H9 (cell line): ENCODE results near the gene OR2S2. TPM values are rescaled to one million over a fixed set of nuclear protein-coding genes. Genes with fewer than 3 reads are reported as not detected.

ENCODE experiments used
- DNase-seq: peaks from one replicate; pipeline ENCODE4 v3.0.0-alpha.2; 2017
- H2AFZ ChIP-seq: one replicate; pipeline ENCODE4 v1.6.1; 2013; ENCODE audit warnings: mild to moderate bottlenecking, low read length, control low read depth, moderate library complexity
- H2AK5ac ChIP-seq: 2 replicates; pipeline ENCODE4 v1.6.1; 2013; ENCODE audit warnings: low read length, control low read depth, mixed read lengths; ENCODE audit not compliant: insufficient read length
- H2BK120ac ChIP-seq: one replicate; pipeline ENCODE4 v1.6.1; 2013; ENCODE audit warnings: low read depth, mild to moderate bottlenecking, low read length, control low read depth, inconsistent platforms; ENCODE audit not compliant: poor library complexity, severe bottlenecking
- H2BK12ac ChIP-seq: 2 replicates; pipeline ENCODE4 v1.6.1; 2013; ENCODE audit warnings: low read length, control low read depth, mixed read lengths, low read depth; ENCODE audit not compliant: insufficient read length
- H2BK15ac ChIP-seq: 2 replicates; pipeline ENCODE4 v1.6.1; 2013; ENCODE audit warnings: low read depth, low read length, control low read depth
- H2BK20ac ChIP-seq: one replicate; pipeline ENCODE4 v1.6.1; 2013; ENCODE audit warnings: low read depth, mild to moderate bottlenecking, low read length, control low read depth, inconsistent platforms; ENCODE audit not compliant: poor library complexity, severe bottlenecking
- H2BK5ac ChIP-seq: 2 replicates; pipeline ENCODE4 v1.6.1; 2013; ENCODE audit warnings: low read length, control low read depth, mixed read lengths; ENCODE audit not compliant: insufficient read length
- H3K14ac ChIP-seq: 2 replicates; pipeline ENCODE4 v1.6.1; 2013; ENCODE audit warnings: low read length, control low read depth; ENCODE audit not compliant: insufficient read depth
- H3K18ac ChIP-seq: 2 replicates; pipeline ENCODE4 v1.6.1; 2013; ENCODE audit warnings: low read depth, mild to moderate bottlenecking, mixed read lengths, low read length, control low read depth; ENCODE audit not compliant: insufficient read length
- H3K23ac ChIP-seq: 2 replicates; pipeline ENCODE4 v1.6.1; 2013; ENCODE audit warnings: low read length, control low read depth, mixed read lengths, low read depth; ENCODE audit not compliant: insufficient read length
- H3K23me2 ChIP-seq: 2 replicates; pipeline ENCODE4 v1.6.1; 2013; ENCODE audit warnings: low read depth, mild to moderate bottlenecking, mixed read lengths, low read length, control low read depth; ENCODE audit not compliant: insufficient read length, poor library complexity, severe bottlenecking
- H3K27ac ChIP-seq: 2 replicates; pipeline ENCODE4 v1.5.1; 2013; ENCODE audit warnings: low read length, control low read depth, mixed read lengths, low read depth; ENCODE audit not compliant: insufficient read length
- H3K27me3 ChIP-seq: 2 replicates; pipeline ENCODE4 v1.6.1; 2013; ENCODE audit warnings: low read length, control low read depth, inconsistent platforms; ENCODE audit not compliant: insufficient read depth
- H3K4ac ChIP-seq: 2 replicates; pipeline ENCODE4 v1.6.1; 2013; ENCODE audit warnings: low read depth, mild to moderate bottlenecking, control low read depth, inconsistent platforms, low read length, moderate library complexity
- H3K4me1 ChIP-seq: 2 replicates; pipeline ENCODE4 v1.6.1; 2013; ENCODE audit warnings: low read length, control low read depth, inconsistent platforms; ENCODE audit not compliant: insufficient read depth
- H3K4me2 ChIP-seq: 2 replicates; pipeline ENCODE4 v1.6.1; 2013; ENCODE audit warnings: low read length, control low read depth, mixed read lengths; ENCODE audit not compliant: insufficient read length, insufficient read depth
- H3K56ac ChIP-seq: 2 replicates; pipeline ENCODE4 v1.6.1; 2013; ENCODE audit warnings: low read depth, mild to moderate bottlenecking, mixed read lengths, low read length, control low read depth; ENCODE audit not compliant: insufficient read length
- H3K79me1 ChIP-seq: 2 replicates; pipeline ENCODE4 v1.6.1; 2013; ENCODE audit warnings: low read depth, mild to moderate bottlenecking, moderate library complexity, low read length, control low read depth, inconsistent platforms; ENCODE audit not compliant: insufficient read depth, poor library complexity, severe bottlenecking
- H3K79me2 ChIP-seq: 2 replicates; pipeline ENCODE4 v1.6.1; 2013; ENCODE audit warnings: low read length, control low read depth, inconsistent platforms; ENCODE audit not compliant: insufficient read depth
- H3K9ac ChIP-seq: 2 replicates; pipeline ENCODE4 v1.6.1; 2013; ENCODE audit warnings: low read length, control low read depth, mixed read lengths; ENCODE audit not compliant: insufficient read length; ENCODE audit errors: extremely low read depth
- H3K9me3 ChIP-seq: one replicate; pipeline ENCODE4 v1.6.1; 2013; ENCODE audit warnings: low read depth, low read length, inconsistent platforms; ENCODE audit not compliant: control insufficient read depth
- H3T11ph ChIP-seq: one replicate; pipeline ENCODE4 v1.6.1; 2013; ENCODE audit warnings: mild to moderate bottlenecking, low read length, control low read depth, inconsistent platforms
- H4K20me1 ChIP-seq: one replicate; pipeline ENCODE4 v1.6.1; 2013; ENCODE audit not compliant: control insufficient read depth, insufficient read length, insufficient read depth
- H4K5ac ChIP-seq: 2 replicates; pipeline ENCODE4 v1.6.1; 2013; ENCODE audit warnings: low read depth, mild to moderate bottlenecking, mixed read lengths, low read length, control low read depth; ENCODE audit not compliant: insufficient read length
- H4K8ac ChIP-seq: replicated peaks from 2 replicates; pipeline ENCODE4 v1.6.1; 2013; ENCODE audit warnings: low read length, control low read depth, mixed read lengths, low read depth; ENCODE audit not compliant: insufficient read length
- H4K91ac ChIP-seq: 2 replicates; pipeline ENCODE4 v1.6.1; 2013; ENCODE audit warnings: low read depth, mild to moderate bottlenecking, moderate library complexity, mixed read lengths, low read length, control low read depth; ENCODE audit not compliant: insufficient read length
- H3K27ac Mint-ChIP-seq, 3 experiments: 2 replicates in 2 of 3; 3 replicates in 1 of 3; pipeline ENCODE4 v1.8.0; 2020 to 2021; ENCODE audit warnings: mixed read lengths in 3 of 3, mild to moderate bottlenecking in 1 of 3, moderate library complexity in 1 of 3
- H3K27me3 Mint-ChIP-seq: 2 replicates; pipeline ENCODE4 v1.8.0; 2021; ENCODE audit warnings: low read depth, mild to moderate bottlenecking, moderate library complexity, mixed read lengths
- H3K36me3 Mint-ChIP-seq, 3 experiments: 2 replicates in 2 of 3; 3 replicates in 1 of 3; pipeline ENCODE4 v1.8.0; 2020 to 2021; ENCODE audit warnings: low read depth in 3 of 3, mixed read lengths in 3 of 3; ENCODE audit not compliant: insufficient read depth in 1 of 3
- H3K4me1 Mint-ChIP-seq, 2 experiments: 2 replicates each; pipeline ENCODE4 v1.8.0; 2020; ENCODE audit warnings: mixed read lengths in 2 of 2
- H3K4me3 Mint-ChIP-seq, 2 experiments: 2 replicates in 1 of 2; 3 replicates in 1 of 2; pipeline ENCODE4 v1.8.0; 2020 to 2021; ENCODE audit warnings: mild to moderate bottlenecking in 2 of 2, mixed read lengths in 2 of 2, moderate library complexity in 1 of 2
- H3K9me3 Mint-ChIP-seq, 2 experiments: 2 replicates in 1 of 2; 3 replicates in 1 of 2; pipeline ENCODE4 v1.8.0; 2020; ENCODE audit warnings: mild to moderate bottlenecking in 2 of 2, mixed read lengths in 2 of 2, moderate library complexity in 1 of 2
- CTCF ChIP-seq: fragments of 200-600 bp; sonication (generic); conservative IDR thresholded peaks from 3 replicates; pipeline ENCODE4 v1.8.0; 2021; ENCODE audit warnings: antibody characterized with exemption, mild to moderate bottlenecking
- WGBS: extraction: QIAGEN DNeasy Blood & Tissue Kit; methylation state at CpG from one replicate; pipeline ENCODE4 v1.1.7; 2013; ENCODE audit warnings: missing lambda C conversion rate, low lambda C conversion rate, mixed read lengths; ENCODE audit not compliant: insufficient read length; ENCODE audit errors: extremely low coverage; 5-methylcytosine and 5-hydroxymethylcytosine counted together
- total RNA-seq: library from RNA; stranded (reverse); gene quantifications from 2 replicates; pipeline ENCODE4 v1.2.1, GENCODE V29; 2021

Gene OR2S2
- total RNA-seq, 1 experiment from 2014 or later = not detected

DNA sequence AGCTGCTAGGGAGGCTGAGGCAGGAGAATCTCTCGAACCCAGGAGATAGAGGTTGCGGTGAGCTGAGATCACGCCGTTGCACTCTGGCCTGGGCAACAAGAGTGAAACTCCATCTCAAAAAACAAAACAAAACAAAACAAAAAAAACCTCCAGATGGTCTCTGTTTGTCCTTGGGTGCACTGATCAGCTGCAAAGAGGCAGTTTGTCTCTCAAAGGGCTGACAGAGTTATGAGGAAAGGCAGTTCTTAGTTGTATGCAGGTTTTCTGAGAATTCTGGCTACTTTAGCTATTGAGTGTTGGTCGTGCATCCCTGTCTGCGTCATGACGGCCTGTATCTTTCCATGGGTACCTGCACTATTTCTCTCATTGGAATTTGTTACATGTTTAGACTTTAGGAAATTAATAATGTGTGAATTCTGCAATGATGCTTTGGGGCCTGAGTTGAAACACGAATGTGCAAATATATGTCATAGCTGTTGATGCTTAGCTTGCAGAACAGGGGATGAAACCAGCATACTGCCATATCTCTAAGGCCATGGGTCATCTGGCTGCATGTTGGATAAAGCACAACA, 18.2 kb downstream of the OR2S2 start:
- H2BK20ac ChIP-seq = no peak overlapping the region
- no peak overlapping the region for H3K23ac ChIP-seq
- H3T11ph ChIP-seq = no peak overlapping the region
- H4K5ac ChIP-seq = no peak overlapping the region
- H3K4ac ChIP-seq = no peak overlapping the region
- no peak overlapping the region for H2AFZ ChIP-seq
- H3K27me3 Mint-ChIP-seq = peaks cover 59% of the 10 kb centered on the region
- no peaks in the 10 kb centered on the region for H3K79me2 ChIP-seq
- H3K9me3 Mint-ChIP-seq = peaks cover 2 to 3% of the 10 kb centered on the region in 2 experiments; a peak in 1 of 5 replicates
- no peak overlapping the region for H3K56ac ChIP-seq
- H2AK5ac ChIP-seq = no peak overlapping the region
- no peak overlapping the region for H4K91ac ChIP-seq
- no peak overlapping the region for H2BK5ac ChIP-seq
- no peak overlapping the region for H3K4me3 Mint-ChIP-seq
- no peaks in the 10 kb centered on the region for H3K36me3 Mint-ChIP-seq
- no peak overlapping the region for H4K8ac ChIP-seq
- H3K27ac Mint-ChIP-seq = no peak overlapping the region
- no peak overlapping the region for H3K14ac ChIP-seq
- no peak overlapping the region for H3K18ac ChIP-seq
- H3K23me2 ChIP-seq = no peaks in the 10 kb centered on the region
- no peak for DNase-seq
- no peaks in the 10 kb centered on the region for H3K4me1 ChIP-seq
- H2BK120ac ChIP-seq = no peak overlapping the region
- no peak overlapping the region for H3K9ac ChIP-seq
- H2BK15ac ChIP-seq = no peak overlapping the region
- no peak for TF ChIP-seq CTCF
- no peak overlapping the region for H3K4me2 ChIP-seq
- H4K20me1 ChIP-seq = no peaks in the 10 kb centered on the region
- H2BK12ac ChIP-seq = no peak overlapping the region
- no peaks in the 10 kb centered on the region for H3K4me1 Mint-ChIP-seq
- H3K79me1 ChIP-seq = no peaks in the 10 kb centered on the region
- WGBS = no CpG with 5 or more reads among the region's 8 CpGs
- H3K27ac ChIP-seq = no peak overlapping the region
- H3K9me3 ChIP-seq = no peaks in the 10 kb centered on the region
- no peaks in the 10 kb centered on the region; the same call in 1 of the 2 replicates for H3K27me3 ChIP-seq
